ENCODE data around the gene EPS15. TPM values are rescaled to one million over a fixed set of nuclear protein-coding genes. Genes with fewer than 3 reads are reported as not detected.

EPS15 gene
- total and polyA plus RNA-seq, 2 of the 8 experiments (the other 6 are each of a cell fraction or from before 2014, with no cell fraction given): 15.9 to 57.2 TPM

DNA sequence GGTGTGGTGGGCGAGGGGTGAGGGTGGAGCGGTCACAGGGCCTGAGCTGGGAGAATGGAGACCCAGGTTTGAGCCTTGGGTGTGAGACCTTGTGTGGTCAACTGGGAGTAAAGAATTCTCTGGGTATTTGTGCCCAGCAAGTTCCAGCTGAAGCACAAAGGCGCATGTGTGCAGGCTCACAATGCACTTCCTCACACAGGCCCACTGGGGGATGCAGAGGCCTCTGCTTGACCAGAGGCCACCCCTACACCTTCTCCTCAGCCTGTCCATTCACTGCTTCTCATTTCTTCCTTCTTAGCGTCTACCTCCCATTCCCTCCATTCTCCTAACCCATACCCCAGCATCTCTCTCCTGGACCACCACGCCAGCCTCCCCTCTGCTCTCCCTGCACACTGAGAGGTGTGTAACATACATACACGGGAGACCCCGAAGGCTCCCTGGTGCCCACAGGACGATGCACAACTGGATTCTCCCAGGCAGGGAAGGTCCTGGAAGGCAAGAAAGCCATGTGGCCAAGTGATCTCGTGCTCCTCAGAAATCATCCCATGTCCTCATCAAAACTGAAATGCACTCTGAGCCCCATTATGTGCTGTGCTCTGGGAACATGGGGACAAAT is 176.4 kb downstream of the EPS15 start (continued):
- TF ChIP-seq SP2 (IDR thresholded peaks at IDR 0.05; ENCODE audit: low read length): no peak
- no peak for TF ChIP-seq TAF7 (optimal IDR thresholded peaks at IDR 0.05; ENCODE audit: borderline replicate concordance, low read depth, low read length)
- TF ChIP-seq SIX5 (IDR thresholded peaks at IDR 0.05; ENCODE audit: low read depth, low read length): no peak

All from H1 (cell line).